Measurements from ENCODE around the gene MDP1.

MDP1 gene

DNA sequence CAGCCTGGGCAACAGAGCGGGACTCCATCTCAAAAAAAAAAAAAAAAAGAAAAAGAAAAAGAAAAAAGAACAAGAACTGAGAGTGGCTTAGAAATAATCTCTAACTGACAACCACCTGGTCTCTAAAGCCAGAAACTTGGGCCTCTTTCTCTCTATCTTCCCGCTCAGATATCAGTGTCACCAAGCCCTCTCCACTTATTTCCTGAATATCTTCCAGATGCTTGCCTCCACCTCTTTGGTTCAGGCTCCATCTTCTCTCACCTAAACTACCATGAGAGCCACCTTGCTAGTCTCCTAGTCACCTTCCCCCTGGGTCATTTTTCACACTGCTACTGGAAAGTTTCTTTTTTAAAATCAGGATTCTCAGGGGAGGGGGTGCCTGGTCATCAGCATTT is 18.8 kb downstream of the MDP1 start:
- DNase-seq: no peak

DNA sequence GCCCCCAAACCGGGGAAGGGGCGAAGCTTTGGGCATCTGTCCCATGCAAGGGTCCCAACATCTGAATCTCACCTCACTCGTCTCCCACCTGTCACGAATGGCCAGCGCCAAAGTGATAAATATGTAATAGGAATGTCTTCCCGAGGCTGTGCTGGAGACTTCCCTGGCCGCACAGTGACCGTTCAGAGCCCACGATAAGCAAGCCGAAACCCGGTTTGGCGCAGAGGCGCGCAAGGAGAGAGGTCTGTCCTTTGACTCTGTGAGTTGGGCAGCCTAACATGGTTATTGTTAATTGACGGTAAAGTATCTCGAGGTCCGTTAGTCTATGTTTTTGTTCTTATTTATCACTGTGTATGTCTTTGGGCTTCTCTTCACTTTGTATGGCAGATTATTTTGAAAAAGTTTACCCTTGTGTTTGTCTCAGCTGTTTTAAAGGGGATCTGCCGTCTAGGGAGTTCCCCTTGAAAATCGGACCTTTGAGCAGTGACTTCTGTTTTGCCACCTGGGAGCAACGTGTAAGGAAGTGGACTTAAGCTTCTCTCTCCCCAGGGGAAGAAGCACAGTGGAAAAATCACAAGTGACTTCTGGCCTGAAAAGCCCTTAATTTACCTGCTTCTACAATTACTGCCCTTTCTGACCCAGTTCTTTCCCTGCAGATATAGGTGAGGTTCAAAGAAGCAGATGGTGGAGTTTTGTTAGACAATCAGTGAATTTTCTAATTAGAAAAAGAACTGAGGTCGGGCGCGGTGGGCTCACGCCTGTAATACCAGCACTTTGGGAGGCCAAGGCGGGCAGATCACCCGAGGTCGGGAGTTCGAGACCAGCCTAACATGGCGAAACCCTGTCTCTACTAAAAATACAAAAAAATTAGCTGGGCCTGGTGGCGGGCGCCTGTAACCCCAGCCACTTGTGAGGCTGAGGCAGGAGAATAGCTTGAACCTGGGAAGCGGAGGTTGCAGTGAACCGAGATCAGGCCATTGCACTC is 19.5 kb downstream of the MDP1 start:
- no peak for DNase-seq

DNA sequence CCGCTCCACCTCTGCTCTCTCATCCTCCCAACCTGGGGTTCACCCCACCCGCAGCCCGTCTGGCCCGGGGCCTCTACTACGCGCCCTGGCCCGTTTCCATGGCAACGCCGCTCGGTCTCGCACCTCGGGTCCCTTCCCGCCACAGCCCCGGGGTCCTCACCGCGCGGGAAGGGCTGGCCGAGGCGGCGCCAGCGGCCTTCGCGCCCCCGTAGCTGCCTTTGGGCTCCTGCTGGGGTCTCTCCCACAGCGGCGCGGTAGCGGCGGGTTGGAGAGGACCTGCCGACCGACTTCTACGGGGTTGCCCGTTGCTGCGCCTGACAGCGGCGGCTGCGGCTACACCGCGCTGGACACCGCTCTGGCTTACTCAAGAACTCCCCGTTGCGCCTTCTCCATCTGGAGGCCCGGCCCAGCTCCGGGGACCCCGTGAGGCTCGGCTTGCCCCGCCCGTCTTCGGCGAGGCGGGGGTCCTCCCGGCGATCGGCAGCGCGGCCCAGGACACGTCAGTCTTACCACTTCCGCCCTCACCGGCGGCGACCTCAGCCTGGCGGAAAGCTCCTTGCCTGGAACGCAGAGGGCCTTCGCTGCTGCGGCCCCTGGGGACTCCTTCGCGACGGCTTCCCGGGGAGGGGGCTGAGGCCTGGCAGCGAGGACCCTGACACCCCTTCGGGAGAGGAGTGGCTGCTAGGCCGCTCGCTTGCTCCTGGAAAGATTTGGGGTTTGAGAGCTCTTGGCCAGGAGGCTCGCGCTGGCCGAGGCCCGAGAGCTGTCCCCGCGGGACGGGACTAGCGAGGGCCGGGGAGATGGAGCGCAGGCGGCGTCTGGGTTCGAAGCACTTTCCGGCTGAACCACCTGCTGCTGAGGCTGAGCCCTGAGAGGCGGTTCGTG is 20.4 kb downstream of the MDP1 start, which contains the start of gene TM9SF1:
Gene TM9SF1, minus strand, starts transcription at position 256 of the 885 bp plus-strand sequence. CDS start 422 bp downstream, outside the sequence.
- DNase-seq: peak; percentile 93

DNA sequence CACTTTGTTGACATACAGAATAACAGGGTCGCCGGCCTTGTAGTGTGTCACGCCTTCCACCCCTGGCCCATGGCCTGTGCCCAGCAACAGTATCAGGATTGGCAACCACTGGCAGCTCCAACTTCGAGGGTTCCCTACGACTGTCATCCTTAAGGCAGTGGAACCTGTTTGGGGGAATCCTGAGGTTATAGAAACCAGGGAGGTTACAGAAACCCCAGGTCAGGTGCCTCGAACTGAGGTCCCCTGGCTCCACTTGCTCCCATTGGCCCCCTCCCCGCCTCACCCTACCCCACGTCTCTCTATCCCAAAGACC is 21.0 kb downstream of the MDP1 start:
- no peak for DNase-seq

DNA sequence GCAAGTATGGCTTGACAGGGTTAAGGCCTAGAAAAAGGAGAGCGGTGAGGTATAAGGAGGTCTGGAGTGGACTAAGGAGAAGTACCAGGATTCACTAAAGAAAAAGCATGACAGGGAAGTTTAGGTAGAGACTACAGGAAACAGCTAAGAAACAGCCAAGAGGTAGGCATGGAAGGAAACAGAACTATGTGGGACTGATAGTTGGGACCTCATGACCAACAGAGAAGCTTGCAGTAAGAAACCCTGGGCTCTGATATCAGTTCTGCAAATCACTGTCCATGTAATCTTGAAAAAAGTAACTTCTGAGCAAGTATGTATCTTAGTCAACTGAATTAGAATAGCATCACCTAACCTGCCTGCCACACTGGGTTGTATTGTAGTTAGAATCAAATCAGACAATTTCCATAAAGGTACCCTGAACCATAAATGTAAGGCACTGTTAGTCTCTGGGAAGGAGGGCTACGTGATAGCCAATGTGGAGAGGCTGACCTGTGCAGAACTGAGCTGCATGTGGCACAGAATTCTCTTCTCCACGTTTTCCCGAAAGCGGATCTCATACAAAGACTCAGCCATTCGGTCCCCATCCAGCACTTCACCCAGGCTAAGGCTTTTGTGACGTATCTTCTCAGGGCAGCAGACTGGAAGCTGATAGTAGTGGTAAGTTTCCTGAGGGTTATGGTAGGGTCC is 21.5 kb downstream of the MDP1 start:
- no peak for DNase-seq

DNA sequence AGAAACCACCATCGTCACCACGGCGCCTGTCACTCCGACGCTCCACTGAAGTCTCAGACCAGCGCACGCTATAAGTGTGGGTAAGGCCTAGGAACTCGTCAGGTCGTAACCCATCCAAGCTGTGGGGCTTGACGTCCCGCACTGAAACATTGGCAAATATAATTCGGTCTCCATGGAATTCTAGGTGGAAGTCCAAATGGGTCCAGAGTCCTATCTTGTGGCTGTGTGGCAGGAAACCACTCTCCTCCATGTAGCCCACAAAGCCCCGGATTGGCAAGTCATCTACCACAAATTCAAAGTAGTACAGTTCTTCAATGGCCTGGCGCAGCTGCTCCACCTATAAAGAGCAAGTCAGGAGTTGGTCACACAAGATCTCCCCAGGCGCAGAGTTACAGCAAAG is 22.9 kb downstream of the MDP1 start:
- DNase-seq: no peak

DNA sequence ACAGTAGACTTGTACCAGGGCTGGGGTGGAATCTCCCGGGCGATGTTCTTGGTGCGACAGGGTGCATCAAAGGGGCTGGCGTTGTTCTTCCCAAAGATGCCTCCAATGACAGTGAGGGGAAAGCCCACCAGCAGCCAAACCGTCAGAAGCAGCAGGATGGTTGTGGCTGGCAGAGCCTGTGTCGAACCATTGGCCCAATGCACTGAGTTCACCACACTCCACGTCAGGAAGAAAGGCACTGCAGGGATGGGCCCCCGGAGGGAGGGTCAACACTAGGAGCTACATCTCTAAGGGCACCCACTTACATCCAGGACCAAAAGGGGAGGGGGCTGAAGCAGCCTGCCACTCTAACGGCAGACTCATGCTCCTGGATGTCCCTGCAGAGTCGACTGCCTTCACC is 25.4 kb downstream of the MDP1 start:
- no peak for DNase-seq

DNA sequence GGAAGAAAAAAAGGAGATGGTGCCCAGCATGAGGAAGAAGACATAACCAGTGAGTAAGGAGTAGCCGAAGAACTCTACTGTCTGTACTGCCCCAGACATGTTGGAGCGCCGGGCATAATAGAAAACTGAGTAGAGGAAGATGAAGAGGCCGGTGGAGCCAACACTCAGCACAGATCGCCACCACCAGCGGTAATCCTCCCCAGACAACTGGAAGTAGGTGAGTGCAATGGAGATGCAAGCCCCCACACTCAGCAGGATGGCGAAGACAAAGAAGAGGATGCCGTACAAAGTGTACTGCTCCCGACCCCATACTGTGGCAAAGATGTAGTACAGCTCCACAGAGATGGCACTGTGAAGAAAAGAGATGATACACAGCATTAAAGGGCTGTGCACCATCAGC is 26.4 kb downstream of the MDP1 start:
- DNase-seq: no peak

DNA sequence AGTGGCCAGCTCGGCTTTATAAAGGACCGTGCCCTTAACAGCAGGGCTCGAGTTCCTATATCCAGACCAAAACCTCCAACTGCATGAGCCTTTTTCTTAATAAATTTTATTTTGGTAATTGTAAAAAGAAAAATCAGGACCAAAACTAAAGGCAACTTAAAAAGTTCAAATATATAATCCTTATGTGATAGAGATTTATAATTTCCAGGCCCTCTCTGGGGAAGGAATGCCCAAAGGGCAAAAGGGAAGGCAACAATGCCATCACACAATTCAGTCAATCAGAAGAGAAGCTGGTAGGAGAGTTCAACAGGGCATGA is 26.8 kb downstream of the MDP1 start:
- DNase-seq: no peak

DNA sequence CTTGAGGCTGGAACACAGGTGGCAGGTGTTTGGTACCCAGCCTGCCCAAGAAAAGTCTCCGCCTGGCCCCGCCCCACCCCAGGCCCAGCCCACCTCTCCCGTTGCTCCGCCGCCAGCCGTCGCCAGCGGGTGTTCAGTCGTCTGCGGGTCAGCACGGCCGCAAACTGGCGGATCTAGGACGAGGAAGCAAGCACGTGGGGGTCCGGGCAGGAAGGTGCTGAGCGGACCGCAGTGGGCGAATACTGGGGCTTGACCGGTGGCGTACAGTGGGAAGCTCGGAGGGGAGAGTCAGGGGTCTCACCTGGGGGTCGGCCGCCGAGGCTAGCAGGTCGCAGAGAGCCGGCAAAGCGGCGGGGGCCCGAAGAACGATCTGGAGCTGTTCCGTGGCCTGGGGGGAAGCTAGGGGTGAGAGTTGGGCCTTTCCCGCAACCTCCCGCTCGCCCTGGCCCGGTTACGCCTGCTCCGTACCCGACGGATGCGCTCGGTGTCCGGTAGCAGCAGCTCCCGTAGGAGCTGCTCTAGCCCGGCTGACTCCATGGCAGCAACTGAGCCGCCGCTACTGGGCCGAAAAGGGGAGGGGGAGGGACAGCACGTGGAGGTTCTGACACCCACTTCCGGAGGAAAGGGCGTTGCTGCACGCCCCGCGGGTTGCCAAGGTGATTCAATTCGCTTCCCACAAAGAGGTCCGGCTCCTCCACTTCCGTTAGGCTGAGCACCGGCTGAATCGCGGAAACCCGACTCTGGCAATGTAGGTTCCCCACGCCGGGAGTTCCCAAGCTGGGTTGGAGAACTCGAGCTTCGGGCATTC is 27.4 kb downstream of the MDP1 start, which contains the start of gene IPO4:
Gene IPO4, minus strand, starts transcription at position 566 of the 808 bp plus-strand sequence. Its CDS starts 29 bp downstream, at position 537.
- DNase-seq: peak; percentile 96

DNA sequence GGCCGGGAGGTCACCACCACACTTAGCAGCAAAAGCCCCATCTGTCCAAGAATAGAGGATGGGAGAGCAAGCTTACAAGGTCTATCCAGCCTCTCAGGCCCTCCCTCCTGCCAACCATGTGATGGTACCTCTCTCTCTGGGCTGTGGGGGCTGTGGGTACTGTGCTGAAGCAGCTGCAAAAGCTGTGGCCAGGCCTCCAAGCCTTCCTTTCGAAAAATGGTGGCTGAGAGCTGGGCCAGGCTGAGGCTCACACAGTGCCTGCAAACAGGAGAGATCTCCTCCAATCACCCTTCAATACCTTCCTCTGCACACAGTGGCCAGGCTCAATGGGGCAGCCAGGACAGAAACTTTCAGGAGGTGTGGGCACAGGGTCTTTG is 28.3 kb downstream of the MDP1 start:
- DNase-seq: no peak

DNA sequence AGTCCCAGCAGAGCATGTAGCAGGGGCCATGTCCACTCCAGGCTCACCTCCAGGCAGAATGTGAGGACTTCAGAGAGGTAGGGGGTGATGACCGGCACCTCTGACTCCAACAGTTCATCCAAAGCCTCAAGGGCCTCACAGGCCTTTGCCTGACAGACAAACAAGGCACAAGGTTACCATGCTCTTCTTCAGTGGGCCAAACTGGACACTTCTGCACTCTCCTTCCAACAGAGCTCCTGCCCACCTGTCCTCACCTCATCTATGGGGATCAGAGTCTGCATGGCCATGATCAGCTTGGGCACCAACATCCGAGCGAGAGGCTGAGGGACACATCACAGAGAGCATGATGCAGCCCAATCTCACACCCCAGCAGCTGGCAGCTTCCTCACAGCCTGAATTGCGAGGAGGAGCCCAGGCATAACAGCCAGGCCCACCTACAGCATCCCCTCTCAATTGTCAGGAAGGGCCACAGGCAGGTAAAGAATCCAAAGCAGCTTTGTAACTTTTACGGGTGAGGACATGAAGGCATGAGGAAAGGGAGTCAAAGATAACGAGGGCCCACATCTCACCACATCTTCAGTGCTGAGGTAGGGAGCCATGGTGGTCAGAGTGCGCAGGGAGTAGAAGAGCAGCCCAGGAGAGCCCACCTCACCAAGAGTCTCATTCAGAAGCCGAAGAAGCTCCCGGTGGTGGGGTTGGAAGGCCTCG is 28.9 kb downstream of the MDP1 start:
- DNase-seq: no peak

DNA sequence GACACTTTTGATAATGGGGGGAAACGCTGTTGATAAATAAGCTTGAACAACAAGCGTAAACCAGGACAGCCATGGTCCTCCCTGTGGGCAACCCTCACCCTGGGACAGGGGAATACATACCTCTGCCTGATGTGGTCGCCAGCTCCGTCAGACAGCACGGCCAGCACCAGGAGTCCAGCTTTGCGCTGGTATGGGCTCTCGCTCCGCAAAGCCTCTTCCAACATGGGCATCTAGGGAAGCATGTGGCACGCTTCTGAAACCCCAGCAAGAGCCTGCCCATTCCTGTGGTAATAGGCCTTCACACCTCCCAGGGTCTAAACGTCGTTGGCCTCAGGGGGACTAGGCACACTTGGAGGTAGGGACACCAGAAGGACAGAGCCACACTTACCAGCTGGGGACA is 30.1 kb downstream of the MDP1 start:
- no peak for DNase-seq

DNA sequence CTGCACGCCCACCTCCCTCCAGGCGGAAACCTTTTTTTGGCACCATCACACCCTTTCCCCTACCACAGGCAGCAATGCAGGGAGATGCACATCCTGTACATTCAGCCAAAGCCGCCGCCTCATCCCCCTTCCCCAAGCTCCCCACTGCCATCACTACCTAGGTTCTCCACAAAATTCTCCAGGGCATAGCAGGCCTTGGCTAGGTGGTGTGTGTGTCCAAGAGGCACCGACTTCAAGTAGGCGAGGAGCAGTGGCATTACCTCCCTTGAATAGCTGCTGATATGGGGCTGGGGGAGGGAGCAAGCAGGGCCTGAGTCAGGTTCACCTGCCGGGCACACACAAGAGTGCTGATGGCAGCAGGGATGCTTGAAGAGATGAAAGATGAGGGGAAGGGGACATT is 30.8 kb downstream of the MDP1 start:
- DNase-seq: no peak

DNA sequence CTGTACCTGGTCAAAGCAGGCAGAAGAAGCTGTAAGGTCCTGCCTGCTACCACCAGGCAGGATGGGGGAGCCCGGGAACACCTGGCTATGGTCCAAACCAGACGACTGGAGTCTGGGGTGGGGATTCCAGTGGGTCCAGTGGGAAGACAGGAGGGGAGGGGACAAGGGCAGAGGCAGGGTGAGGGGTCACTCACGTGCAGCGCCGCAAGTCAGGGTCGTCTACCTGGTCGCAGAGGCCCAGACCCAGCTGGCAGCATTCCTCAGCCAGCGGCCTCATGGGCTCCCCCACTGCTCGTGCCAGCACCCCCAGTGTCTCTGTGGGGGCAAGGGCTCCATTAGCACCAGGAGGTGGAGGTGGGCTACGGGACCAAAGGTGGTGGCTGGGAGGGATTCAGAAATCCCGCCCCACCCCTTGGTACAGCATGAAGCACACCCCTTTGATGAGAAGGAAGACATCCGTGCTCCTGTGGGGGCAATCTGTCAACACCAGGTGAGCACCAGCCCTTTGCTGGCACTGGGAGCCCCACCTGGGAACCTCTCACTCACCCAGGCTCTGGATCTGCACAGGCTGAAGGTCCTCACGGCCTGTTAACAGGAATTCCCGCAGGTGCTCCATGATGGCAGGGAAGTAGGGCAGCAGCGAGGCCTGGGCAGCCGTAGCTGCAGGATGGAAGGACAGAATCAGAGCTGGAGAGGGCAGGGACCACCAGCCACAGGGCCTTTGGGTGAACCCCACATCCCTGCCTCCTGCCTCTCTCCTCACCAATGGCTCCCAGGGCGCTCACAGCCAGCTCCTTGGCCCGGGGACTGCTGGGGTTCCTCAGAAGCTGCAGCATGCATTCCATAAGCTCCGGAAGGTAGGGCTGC is 31.5 kb downstream of the MDP1 start:
- no peak for DNase-seq

DNA sequence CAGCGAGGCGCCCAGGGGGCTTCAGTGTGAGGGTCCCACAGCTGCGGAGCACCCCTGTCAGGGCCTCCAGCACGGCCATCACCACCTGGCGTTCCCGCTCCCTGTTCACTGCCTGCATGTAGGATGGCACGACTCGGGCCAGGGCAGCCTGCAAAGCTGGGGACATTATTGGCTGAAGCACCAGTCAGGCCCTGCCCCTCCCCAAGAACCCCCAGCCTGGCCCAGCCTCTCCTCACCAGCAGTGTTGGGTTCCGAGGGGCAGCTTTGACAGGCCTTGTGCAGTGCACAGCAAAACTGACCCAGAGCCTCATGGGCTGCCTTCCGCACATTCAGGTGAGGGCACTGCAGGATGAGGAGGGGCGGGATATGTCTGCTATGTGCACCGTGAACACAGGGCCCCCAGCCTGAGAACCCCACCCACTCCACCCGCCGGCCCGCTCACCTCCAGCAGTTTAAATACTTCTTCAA is 32.8 kb downstream of the MDP1 start:
- DNase-seq: no peak

DNA sequence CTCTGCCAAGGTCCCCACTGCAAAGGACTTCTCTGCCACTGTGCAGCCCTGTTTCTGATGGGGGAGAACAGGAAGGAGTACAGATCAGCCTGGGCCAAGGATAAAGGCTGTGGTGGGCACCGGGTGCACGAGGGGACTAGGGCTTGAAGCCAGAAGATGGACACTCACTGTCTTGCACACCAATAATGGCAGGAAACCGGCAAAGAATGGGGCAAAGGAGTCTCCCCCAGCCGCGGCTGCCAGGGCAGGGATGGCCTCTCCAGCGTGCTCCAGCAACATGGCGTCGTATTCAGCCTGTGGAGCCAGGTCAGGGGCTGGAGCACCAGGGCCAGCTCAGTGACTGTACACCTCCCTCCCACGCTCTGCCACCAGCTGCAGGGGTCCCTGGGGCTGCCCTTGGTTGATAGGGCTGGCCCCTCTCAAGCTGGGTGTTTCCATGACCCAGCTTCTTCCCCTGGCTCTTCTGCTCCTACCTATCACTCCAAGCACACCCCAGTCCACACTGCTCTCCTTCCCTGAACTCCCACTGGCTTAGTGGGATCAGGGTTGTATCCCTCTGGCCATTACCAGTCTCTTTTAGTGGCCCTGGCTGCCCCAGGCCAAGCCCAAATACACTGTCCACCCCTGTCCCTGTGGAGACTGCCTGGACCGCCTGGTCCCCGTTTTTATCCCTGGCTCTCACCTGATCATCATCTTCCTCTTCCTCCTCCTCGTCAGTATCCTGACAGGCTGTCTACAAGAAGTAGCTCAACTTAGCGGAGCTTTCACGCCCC is 33.6 kb downstream of the MDP1 start:
- no peak for DNase-seq

DNA sequence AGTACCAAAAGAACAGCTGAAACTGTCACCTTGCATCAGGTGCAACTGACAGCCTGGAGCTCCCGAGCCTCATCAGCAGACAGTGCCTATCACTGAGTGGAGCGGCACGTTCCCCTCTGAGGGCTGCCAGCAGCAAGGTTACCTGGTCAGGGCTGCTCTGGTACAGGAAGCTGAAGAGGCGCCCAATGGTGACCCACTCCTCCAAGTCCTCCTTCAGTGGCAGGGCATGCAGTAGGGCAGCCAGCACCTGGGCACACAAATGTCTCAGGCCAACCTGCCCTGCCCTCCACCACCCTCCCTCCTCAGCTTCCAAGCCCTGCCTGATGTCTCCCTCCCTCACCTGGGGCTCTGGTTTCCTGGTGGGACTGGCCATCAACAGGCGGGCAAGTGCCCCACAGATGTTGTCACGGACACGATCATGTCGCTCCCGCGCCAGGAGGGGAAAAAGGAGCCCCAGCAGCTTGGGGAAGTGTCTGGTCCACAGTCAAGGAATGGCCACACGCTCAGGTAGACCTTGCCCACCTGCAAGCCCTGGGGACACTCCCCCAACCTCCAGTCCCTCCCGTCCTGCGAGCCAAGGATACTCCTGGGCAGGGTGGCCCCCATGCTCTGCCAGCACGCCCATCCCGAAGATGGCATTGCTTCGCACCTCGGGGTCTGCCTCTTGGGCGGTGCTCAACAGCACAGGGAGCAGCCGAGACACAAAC is 34.3 kb downstream of the MDP1 start:
- no peak for DNase-seq
